Measurements from ENCODE around the gene SMIM3. TPM values are rescaled to one million over a fixed set of nuclear protein-coding genes. Genes with fewer than 3 reads are reported as not detected.

Gene SMIM3
- total and polyA plus RNA-seq, 2 of the 8 experiments (the other 6 are each of a cell fraction or from before 2014, with no cell fraction given): 10.4 to 15.7 TPM

DNA sequence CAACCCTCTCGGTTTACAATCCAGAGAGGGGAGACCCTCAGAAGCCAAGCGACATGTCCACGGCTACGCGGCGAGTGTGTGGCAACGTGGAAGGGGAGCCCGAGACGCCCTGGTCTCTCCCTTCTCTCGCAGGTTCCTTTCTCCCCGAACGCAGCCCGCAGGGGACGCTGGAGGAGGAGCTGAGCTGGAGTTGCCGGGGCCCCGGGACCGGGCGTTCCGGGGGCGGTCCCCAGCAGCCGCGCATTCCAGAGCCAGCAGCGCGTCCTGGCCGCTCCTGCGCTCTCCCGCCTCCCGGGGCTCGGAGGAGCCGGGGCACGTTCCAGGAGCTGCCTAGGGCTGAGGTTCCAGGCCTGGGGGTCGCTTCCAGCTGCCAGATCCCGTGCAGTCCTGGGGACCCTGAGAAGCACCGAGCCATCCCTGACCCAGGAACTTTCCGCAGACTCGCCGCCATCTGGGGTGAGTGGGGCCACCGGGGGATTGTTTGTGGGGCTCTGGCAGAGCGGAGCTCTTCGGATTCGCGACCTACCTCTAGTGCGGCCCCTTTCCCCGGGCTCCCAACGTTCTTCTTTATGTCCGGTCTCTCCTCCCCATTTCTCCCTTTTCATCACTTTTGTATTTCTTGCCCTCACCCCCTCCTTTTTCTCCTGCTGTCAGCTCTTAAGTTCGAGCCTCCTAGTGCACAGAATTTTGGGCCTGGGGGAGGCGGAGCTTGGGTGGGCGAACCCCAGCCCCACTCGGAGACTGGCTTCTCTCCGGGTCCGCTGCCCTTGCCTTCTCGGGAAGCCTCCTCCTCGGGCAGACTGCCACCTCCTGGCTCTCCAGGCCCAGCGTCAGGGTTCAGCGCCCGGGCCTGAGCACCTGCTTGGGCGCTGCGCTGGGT is at the start of gene SMIM3 (continued):
- no peak for TF ChIP-seq ATF2 (IDR thresholded peaks at IDR 0.05; ENCODE audit: low read length)
- TF ChIP-seq CHD1 (IDR thresholded peaks at IDR 0.05; ENCODE audit: low read depth, low read length): no peak
- TF ChIP-seq BRCA1 (IDR thresholded peaks at IDR 0.05; ENCODE audit: low read depth, low read length): no peak
- TF ChIP-seq BACH1 (IDR thresholded peaks at IDR 0.05; ENCODE audit: low read length): no peak
- 0 out of 2 replicates have a peak, but pooled peaks have one; percentile 16 for TF ChIP-seq GABPA (IDR thresholded peaks at IDR 0.05; ENCODE audit: borderline replicate concordance, insufficient read depth, low read length)
- 0 out of 2 replicates have a peak, but pooled peaks have one; percentile 27 for TF ChIP-seq CREB1 (IDR thresholded peaks at IDR 0.05)
- no peak for TF ChIP-seq ZNF274 (IDR thresholded peaks at IDR 0.05; ENCODE audit: borderline replicate concordance, extremely low read depth, low read length)
- peak; percentile 45 for TF ChIP-seq TAF7 (optimal IDR thresholded peaks at IDR 0.05; ENCODE audit: borderline replicate concordance, low read depth, low read length)
- no peak for TF ChIP-seq HDAC2 (IDR thresholded peaks at IDR 0.05; ENCODE audit: borderline replicate concordance in 1 of 2, low read depth in 2 of 2, low read length in 2 of 2)
- TF ChIP-seq CBX8 (IDR thresholded peaks at IDR 0.05; ENCODE audit: borderline replicate concordance, low read depth, low read length): no peak
- TF ChIP-seq TAF1 (IDR thresholded peaks at IDR 0.05; ENCODE audit: low read depth, low read length): peak; percentile 52
- TF ChIP-seq TEAD4 (IDR thresholded peaks at IDR 0.05; ENCODE audit: low read depth, low read length): peak; percentile 85
- TF ChIP-seq ASH2L (IDR thresholded peaks at IDR 0.05; ENCODE audit: low read length): peak; percentile 39
- peak; percentile 88 for TF ChIP-seq KDM4A (IDR thresholded peaks at IDR 0.05; ENCODE audit: low read depth, low read length, severe bottlenecking)
- TF ChIP-seq, protein P1, sequence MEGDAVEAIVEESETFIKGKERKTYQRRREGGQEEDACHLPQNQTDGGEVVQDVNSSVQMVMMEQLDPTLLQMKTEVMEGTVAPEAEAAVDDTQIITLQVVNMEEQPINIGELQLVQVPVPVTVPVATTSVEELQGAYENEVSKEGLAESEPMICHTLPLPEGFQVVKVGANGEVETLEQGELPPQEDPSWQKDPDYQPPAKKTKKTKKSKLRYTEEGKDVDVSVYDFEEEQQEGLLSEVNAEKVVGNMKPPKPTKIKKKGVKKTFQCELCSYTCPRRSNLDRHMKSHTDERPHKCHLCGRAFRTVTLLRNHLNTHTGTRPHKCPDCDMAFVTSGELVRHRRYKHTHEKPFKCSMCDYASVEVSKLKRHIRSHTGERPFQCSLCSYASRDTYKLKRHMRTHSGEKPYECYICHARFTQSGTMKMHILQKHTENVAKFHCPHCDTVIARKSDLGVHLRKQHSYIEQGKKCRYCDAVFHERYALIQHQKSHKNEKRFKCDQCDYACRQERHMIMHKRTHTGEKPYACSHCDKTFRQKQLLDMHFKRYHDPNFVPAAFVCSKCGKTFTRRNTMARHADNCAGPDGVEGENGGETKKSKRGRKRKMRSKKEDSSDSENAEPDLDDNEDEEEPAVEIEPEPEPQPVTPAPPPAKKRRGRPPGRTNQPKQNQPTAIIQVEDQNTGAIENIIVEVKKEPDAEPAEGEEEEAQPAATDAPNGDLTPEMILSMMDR (IDR thresholded peaks at IDR 0.05; ENCODE audit: control extremely low read depth in 1 of 3, insufficient read depth in 1 of 3, low read depth in 1 of 3, low read length in 3 of 3): peak; percentile 53 to 67 (median 60)
- no peak for TF ChIP-seq CEBPB (IDR thresholded peaks at IDR 0.05; ENCODE audit: low read depth, low read length)
- no peak for TF ChIP-seq CHD2 (IDR thresholded peaks at IDR 0.05; ENCODE audit: low read length)
- TF ChIP-seq TCF12 (IDR thresholded peaks at IDR 0.05; ENCODE audit: low read depth, low read length): no peak
- TF ChIP-seq POU5F1 (IDR thresholded peaks at IDR 0.05; ENCODE audit: low read depth, low read length): no peak
